CD4-positive, alpha-beta memory T cell (primary cell): ENCODE measurements around the gene FKBP8. TPM values are rescaled to one million over a fixed set of nuclear protein-coding genes. Genes with fewer than 3 reads are reported as not detected.

Experiments
- CTCF ChIA-PET: fragments of 350-600 bp; sonication (Branson Sonifier 250); formaldehyde crosslinking; loops from one replicate; lab custom pipeline; 2021; ENCODE audit warnings: inconsistent platforms; ENCODE audit not compliant: partially characterized antibody; lab: Charles Lee
- POLR2A ChIA-PET: fragments of 350-600 bp; sonication (Branson Sonifier 250); formaldehyde crosslinking; loops from one replicate; lab custom pipeline; 2021; ENCODE audit not compliant: partially characterized antibody; lab: Charles Lee
- DNase-seq, 5 donors: peaks; one replicate each; pipeline versions ENCODE4 v3.0.0 to v3.0.0-alpha.2; 2020 to 2022; ENCODE audit warnings: mixed read lengths in 1 of 5
- H3K27ac ChIP-seq: one replicate; pipeline ENCODE4 v1.7.0; 2013; ENCODE audit warnings: low read depth, low read length
- H3K27me3 ChIP-seq: 2 replicates; pipeline ENCODE4 v1.7.0; 2013; ENCODE audit warnings: mild to moderate bottlenecking, low read length, moderate library complexity; ENCODE audit not compliant: insufficient read depth
- H3K36me3 ChIP-seq: 2 replicates; pipeline ENCODE4 v1.7.0; 2013; ENCODE audit warnings: mild to moderate bottlenecking, low read length, moderate library complexity; ENCODE audit not compliant: insufficient read depth
- H3K4me1 ChIP-seq: 2 replicates; pipeline ENCODE4 v1.7.0; 2013; ENCODE audit warnings: mild to moderate bottlenecking, low read length, moderate library complexity; ENCODE audit not compliant: insufficient read depth
- H3K4me3 ChIP-seq, 2 donors: one replicate each; pipeline ENCODE4 v1.7.0; 2013; ENCODE audit warnings: low read length in 2 of 2, mild to moderate bottlenecking in 1 of 2
- H3K9me3 ChIP-seq, 2 donors: one replicate each; pipeline ENCODE4 v1.7.0; 2013; ENCODE audit warnings: low read length in 2 of 2, control low read depth in 1 of 2; ENCODE audit not compliant: control insufficient read depth in 1 of 2
- H3K27ac Mint-ChIP-seq, 7 donors: one replicate each; pipeline ENCODE4 v1.8.0; 2020 to 2021; ENCODE audit warnings: mixed read lengths in 7 of 7, mild to moderate bottlenecking in 6 of 7, inconsistent platforms in 3 of 7, moderate library complexity in 3 of 7
- H3K27me3 Mint-ChIP-seq, 2 donors: one replicate each; pipeline ENCODE4 v1.8.0; 2020 to 2021; ENCODE audit warnings: mixed read lengths in 2 of 2
- H3K36me3 Mint-ChIP-seq, 2 donors: one replicate each; pipeline ENCODE4 v1.8.0; 2020 to 2021; ENCODE audit warnings: mixed read lengths in 2 of 2, inconsistent platforms in 1 of 2, mild to moderate bottlenecking in 1 of 2
- H3K4me1 Mint-ChIP-seq, 4 donors: one replicate each; pipeline ENCODE4 v1.8.0; 2020 to 2021; ENCODE audit warnings: mixed read lengths in 4 of 4, mild to moderate bottlenecking in 1 of 4
- H3K4me3 Mint-ChIP-seq, 8 donors: one replicate each; pipeline ENCODE4 v1.8.0; 2020 to 2021; ENCODE audit warnings: mixed read lengths in 8 of 8, mild to moderate bottlenecking in 7 of 8, moderate library complexity in 6 of 8, inconsistent platforms in 3 of 8
- H3K9me3 Mint-ChIP-seq, 8 donors: one replicate each; pipeline ENCODE4 v1.8.0; 2020 to 2021; ENCODE audit warnings: mixed read lengths in 8 of 8, mild to moderate bottlenecking in 5 of 8, inconsistent platforms in 3 of 8, moderate library complexity in 1 of 8
- intact Hi-C: fragments of 100-400 bp; cut with micrococcal nuclease; formaldehyde crosslinking; loops from one replicate; pipeline ENCODE4 v1.15.1; 2023
- polyA plus RNA-seq, 2 donors: library from polyadenylated mRNA; unstranded; fragments of 300-500 nt; fragmentation: Illumina TruSeq; gene quantifications; one replicate each; pipeline ENCODE4 v1.2.3, GENCODE V29; 2021
- total RNA-seq, 2 experiments: library from RNA; stranded (reverse); gene quantifications; one replicate each; pipeline ENCODE4 v1.2.3, GENCODE V29; 2021

Gene FKBP8
- total and polyA plus RNA-seq, 4 experiments from 2014 or later: 82.4 to 249 (median 181) TPM

DNA sequence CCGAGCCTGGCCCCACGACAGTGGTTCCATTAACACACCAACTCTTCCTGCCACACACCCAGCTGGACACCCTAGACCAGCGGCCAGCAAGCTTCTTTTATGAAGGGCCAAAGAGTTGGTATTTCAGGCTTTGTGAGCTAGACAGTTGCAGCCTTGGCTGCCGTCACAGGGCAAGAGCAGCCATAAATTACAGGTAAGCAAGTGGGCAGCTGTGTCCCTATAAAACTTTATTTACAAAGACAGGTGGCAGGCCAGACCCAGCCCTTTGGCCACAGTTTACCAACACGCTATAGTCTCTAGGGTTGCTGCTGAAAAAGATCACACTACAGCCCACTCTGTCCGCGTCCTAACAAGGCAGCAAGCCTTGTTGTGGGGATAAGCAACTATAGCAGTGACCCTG is 34.8 kb downstream of the FKBP8 start:
- Mint-ChIP-seq H3K36me3 (peaks cover 0 to 3% of the 10 kb centered on the region in 2 donors), H3K9me3 (no peaks in the 10 kb centered on the region), H3K27ac (peak overlapping the region; percentile 55 to 95 (median 86)), H3K27me3 (no peaks in the 10 kb centered on the region), H3K4me3 (no peak overlapping the region), H3K4me1 (peaks cover 52 to 88% (median 73%) of the 10 kb centered on the region in 4 donors)
- ChIA-PET CTCF (interaction anchor here (0.9 to 6.6 kb wide), 7 partner anchors 11 to 86 kb away, joined by 3 to 59 read pairs (median 5); partner anchors contain the start of gene REX1BD), POLR2A (interaction anchor here (1.4 to 5.8 kb wide), 5 partner anchors 10 to 34 kb away, joined by 4 to 83 read pairs (median 26); partner anchors contain the start of gene ELL)
- H3K36me3 ChIP-seq: no peaks in the 10 kb centered on the region
- H3K4me1 ChIP-seq: peaks cover 86% of the 10 kb centered on the region
- no peaks in the 10 kb centered on the region for H3K27me3 ChIP-seq
- no peak for DNase-seq
- no peaks in the 10 kb centered on the region for H3K9me3 ChIP-seq
- no peak overlapping the region for H3K4me3 ChIP-seq
- intact Hi-C loops: no loop called here
- H3K27ac ChIP-seq: no peak overlapping the region

DNA sequence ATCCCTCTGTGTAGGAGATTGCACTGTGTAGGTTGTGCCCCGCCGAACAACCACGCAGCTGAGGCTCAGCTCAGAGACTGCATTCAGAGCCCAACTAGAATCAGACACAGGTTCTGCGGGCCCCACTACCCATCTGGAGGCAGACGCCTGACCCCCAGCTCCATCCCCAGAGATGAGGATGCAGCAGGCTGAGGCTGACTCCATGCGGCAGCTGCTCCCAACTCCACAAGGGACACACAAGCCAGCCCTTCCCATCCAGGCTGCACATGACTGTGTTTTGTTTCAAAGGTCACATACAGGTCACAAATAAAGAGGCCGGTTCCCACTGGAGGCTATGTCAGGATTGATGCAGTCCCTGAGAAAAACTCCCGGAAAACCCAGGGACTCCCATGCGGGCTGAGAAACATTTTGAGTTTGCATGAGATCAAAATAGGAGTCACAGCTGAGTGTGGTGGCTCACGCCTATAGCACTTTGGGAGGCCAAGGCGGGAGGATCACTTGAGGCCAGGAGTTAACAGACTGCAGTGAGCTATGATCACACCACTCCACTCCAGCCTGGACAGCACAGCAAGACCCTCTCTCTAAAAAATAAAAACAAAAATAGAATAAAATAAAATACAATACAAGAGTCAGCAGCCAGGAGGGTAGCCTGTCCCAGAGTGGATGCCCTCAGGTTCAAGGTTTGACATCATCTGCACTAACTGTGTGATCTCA is 35.5 kb downstream of the FKBP8 start:
- Mint-ChIP-seq H3K9me3 (no peaks in the 10 kb centered on the region), H3K4me1 (peaks cover 52 to 88% (median 73%) of the 10 kb centered on the region in 4 donors), H3K4me3 (peak overlapping the region; percentile 68 to 88 (median 74)), H3K27ac (peak overlapping the region; percentile 86 to 95 (median 93)), H3K27me3 (no peaks in the 10 kb centered on the region), H3K36me3 (no peaks in the 10 kb centered on the region)
- H3K4me1 ChIP-seq: peaks cover 88% of the 10 kb centered on the region
- peak overlapping the region; percentile 56 for H3K27ac ChIP-seq
- no peak for DNase-seq
- intact Hi-C loops: loop anchor here (2.0 kb wide), 1 partner anchor 13 kb away; no protein-coding TSS in a partner anchor
- POLR2A ChIA-PET: interaction anchor here (0.7 to 5.8 kb wide), 8 partner anchors 9 to 50 kb away, joined by 3 to 83 read pairs (median 16); partner anchors contain the start of genes ELL and KXD1
- CTCF ChIA-PET: interaction anchor here (0.9 to 6.6 kb wide), 10 partner anchors 10 to 339 kb away, joined by 3 to 59 read pairs (median 6); partner anchors contain the start of gene REX1BD
- no peaks in the 10 kb centered on the region for H3K9me3 ChIP-seq
- no peaks in the 10 kb centered on the region for H3K36me3 ChIP-seq
- no peaks in the 10 kb centered on the region for H3K27me3 ChIP-seq
- H3K4me3 ChIP-seq: no peak overlapping the region

DNA sequence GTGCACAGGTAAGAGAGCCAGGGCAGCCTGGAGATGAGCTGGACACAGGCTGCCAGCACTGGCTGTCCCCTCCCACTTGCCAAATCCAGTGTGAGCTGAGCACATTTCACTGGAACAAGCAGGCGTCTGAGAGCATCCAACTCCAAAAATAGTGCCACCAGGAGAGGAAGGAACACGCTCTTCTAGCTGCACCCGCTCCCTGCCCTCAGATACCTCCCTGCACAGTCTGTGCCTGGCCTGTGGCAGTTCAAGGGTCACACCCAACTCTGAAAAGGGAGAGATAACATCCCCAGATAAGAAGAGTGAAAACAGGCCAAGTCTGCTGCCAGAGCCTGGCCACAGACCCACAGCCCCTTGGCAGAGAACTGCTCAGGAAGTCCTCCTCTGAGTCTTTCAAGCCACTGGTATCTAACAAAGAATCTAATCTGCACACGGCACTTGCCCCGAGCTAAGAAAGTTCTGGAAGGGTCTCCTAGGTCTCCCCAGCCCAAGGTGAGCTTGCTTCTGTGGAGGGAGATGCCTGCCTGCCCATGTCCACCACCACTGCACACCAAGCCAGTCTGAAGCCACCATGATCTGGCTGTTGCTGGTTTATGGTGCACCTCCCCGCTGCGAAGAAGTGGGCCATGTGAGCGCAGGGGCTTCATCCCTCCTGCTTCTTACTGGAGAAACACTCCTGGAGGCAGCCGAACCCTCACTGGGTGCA is 36.2 kb downstream of the FKBP8 start:
- Mint-ChIP-seq H3K4me1 (peaks cover 55 to 90% (median 75%) of the 10 kb centered on the region in 4 donors), H3K27me3 (no peaks in the 10 kb centered on the region), H3K9me3 (no peaks in the 10 kb centered on the region), H3K4me3 (peak overlapping the region; percentile 68 to 88 (median 74)), H3K27ac (peak overlapping the region; percentile 86 to 95 (median 93)), H3K36me3 (no peaks in the 10 kb centered on the region)
- Histone ChIP-seq H3K4me3 (no peak overlapping the region), H3K27ac (peak overlapping the region; percentile 56), H3K27me3 (no peaks in the 10 kb centered on the region), H3K36me3 (no peaks in the 10 kb centered on the region), H3K4me1 (peaks cover 88% of the 10 kb centered on the region), H3K9me3 (no peaks in the 10 kb centered on the region)
- intact Hi-C loops: loop anchor here (2.0 kb wide), 1 partner anchor 14 kb away; no protein-coding TSS in a partner anchor
- peak; percentile 51 to 78 (median 51) for DNase-seq
- POLR2A ChIA-PET: interaction anchor here (0.7 to 5.8 kb wide), 14 partner anchors 8 to 416 kb away, joined by 3 to 83 read pairs (median 5); partner anchors contain the start of genes ELL, JUND, KXD1 and UBA52
- CTCF ChIA-PET: interaction anchor here (0.8 to 6.6 kb wide), 13 partner anchors 9 to 340 kb away, joined by 3 to 59 read pairs (median 4); partner anchors contain the start of genes REX1BD and UBA52

DNA sequence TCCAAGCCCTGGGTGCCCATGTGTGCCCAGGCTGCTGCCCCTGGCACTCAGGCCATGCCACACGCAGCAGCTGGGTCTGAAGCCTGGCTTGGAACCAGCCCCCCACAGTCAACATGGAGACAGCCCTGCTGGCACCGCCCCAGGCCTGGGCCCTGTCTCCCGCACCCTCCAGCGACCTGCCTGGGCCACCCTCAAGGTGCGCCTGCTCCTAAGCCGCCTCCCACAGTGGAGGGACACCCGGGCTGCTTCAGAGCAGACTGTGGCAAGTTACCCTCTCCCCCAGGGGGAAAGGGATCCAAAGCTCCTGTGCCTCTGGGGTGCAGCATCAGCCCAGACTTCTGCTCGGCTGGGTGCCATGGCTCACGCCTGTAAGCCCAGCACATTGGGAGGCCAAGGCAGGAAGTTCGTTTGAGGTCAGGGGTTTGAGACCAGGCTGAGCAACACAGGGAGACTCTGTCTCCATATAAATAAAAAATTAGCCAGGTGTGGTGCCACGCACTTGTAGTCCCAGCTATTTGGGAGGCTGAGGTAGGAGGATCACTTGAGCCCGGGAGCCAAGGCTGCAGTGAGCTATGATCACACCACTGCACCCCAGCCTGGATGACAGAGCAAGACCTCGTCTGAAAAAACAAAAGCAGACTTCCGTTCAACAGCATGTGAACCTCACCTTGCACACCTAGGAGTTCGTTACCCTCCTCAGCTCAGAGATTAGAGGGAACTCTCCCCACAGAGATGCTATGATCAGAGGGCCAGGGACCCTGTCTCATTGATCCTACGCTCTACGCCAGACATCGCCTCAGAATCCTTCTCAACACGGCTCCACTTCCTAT is 37.1 kb downstream of the FKBP8 start:
- peaks cover 62 to 97% (median 80%) of the 10 kb centered on the region in 4 donors for H3K4me1 Mint-ChIP-seq
- H3K27me3 Mint-ChIP-seq: no peaks in the 10 kb centered on the region
- Histone ChIP-seq H3K4me3 (no peak overlapping the region), H3K4me1 (peaks cover 93% of the 10 kb centered on the region), H3K27me3 (no peaks in the 10 kb centered on the region), H3K9me3 (no peaks in the 10 kb centered on the region), H3K27ac (peak overlapping the region; percentile 56), H3K36me3 (no peaks in the 10 kb centered on the region)
- intact Hi-C loops: loop anchor here (2.0 kb wide), 1 partner anchor 14 kb away; no protein-coding TSS in a partner anchor
- DNase-seq: peak in 4 of 5 donors; percentile 30 to 67 (median 32)
- no peaks in the 10 kb centered on the region for H3K9me3 Mint-ChIP-seq
- CTCF ChIA-PET: interaction anchor here (0.6 to 6.6 kb wide), 13 partner anchors 8 to 341 kb away, joined by 3 to 59 read pairs (median 4); partner anchors contain the start of gene UBA52
- POLR2A ChIA-PET: interaction anchor here (0.7 to 5.8 kb wide), 17 partner anchors 8 to 415 kb away, joined by 3 to 83 read pairs (median 5); partner anchors contain the start of genes ELL, JUND, KXD1 and UBA52
- H3K36me3 Mint-ChIP-seq: no peaks in the 10 kb centered on the region
- H3K27ac Mint-ChIP-seq: peak overlapping the region; percentile 86 to 95 (median 93)
- peak overlapping the region; percentile 68 to 88 (median 74) for H3K4me3 Mint-ChIP-seq

DNA sequence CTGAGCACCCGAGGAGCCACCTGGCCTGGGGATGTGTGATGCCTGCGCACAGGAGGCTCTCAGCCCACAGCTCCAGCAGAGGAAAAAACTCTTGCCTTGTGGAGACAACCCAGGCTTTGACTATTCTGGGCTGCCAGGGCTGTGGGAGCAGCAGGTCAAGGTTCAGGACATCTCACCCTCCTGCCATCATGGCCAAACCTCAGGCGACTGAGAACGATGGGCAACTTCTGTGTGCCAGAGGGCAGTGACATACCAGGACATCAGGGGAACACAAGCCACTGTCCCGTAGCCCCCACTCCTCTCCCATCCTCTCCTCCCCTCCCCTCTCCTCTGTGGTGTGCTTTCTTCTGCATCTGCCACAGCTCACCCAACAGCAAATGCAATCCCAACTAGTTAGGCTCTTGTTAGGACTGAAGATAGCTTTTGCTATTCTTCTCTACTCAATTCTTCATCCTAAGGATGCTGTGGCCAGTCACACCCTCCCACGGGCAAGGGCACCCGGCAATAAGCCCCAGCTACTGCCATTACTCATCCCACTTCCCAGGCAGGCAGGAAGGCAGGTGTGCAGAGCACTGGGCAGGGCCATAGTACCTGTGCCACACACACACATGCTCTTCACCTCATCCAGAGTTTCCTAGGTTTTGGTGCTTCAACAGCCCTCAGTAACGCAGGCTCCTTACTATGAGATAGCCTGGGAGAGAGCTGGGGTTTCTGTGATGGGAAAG is 38.3 kb downstream of the FKBP8 start:
- peaks cover 71 to 100% (median 87%) of the 10 kb centered on the region in 4 donors for H3K4me1 Mint-ChIP-seq
- H3K27me3 Mint-ChIP-seq: no peaks in the 10 kb centered on the region
- no peak overlapping the region for H3K4me3 ChIP-seq
- no peak for DNase-seq
- intact Hi-C loops: no loop called here
- peak overlapping the region in 7 of 8 donors; percentile 51 to 88 (median 71) for H3K4me3 Mint-ChIP-seq
- no peaks in the 10 kb centered on the region for H3K9me3 ChIP-seq
- no peaks in the 10 kb centered on the region for H3K36me3 ChIP-seq
- no peaks in the 10 kb centered on the region for H3K9me3 Mint-ChIP-seq
- no peaks in the 10 kb centered on the region for H3K36me3 Mint-ChIP-seq
- CTCF ChIA-PET: interaction anchor here (0.8 to 1.5 kb wide), 6 partner anchors 8 to 54 kb away, joined by 3 to 6 read pairs (median 3); partner anchors contain the start of gene ELL
- H3K4me1 ChIP-seq: peaks cover 99% of the 10 kb centered on the region
- H3K27me3 ChIP-seq: no peaks in the 10 kb centered on the region
- POLR2A ChIA-PET: interaction anchor here (0.7 to 5.8 kb wide), 7 partner anchors 8 to 84 kb away, joined by 3 to 83 read pairs (median 26); partner anchors contain the start of genes ELL and UBA52
- peak overlapping the region; percentile 85 to 97 (median 91) for H3K27ac Mint-ChIP-seq
- H3K27ac ChIP-seq: peak overlapping the region; percentile 56
